Peyer's patch (tissue), 4 donors: ENCODE measurements around the gene MISP3.

ENCODE experiments used
- POLR2A ChIP-seq, 2 donors: fragments of 450-650 bp; IDR thresholded peaks; one replicate each; pipeline ENCODE4 v1.5.1; 2017; ENCODE audit warnings: antibody characterized with exemption in 2 of 2, mild to moderate bottlenecking in 2 of 2, moderate library complexity in 2 of 2
- TF ChIP-seq, protein P1 (sequence below), 6 experiments: fragments of 450-650 bp in 4 of 6; fragments of 200-600 bp in 2 of 6; sonication (generic) in 1 of 6; IDR thresholded peaks; one replicate each; pipeline ENCODE4 v1.5.1; 2017 to 2019; ENCODE audit warnings: antibody characterized with exemption in 6 of 6, mild to moderate bottlenecking in 3 of 6, moderate library complexity in 1 of 6

- TF ChIP-seq, protein P1, sequence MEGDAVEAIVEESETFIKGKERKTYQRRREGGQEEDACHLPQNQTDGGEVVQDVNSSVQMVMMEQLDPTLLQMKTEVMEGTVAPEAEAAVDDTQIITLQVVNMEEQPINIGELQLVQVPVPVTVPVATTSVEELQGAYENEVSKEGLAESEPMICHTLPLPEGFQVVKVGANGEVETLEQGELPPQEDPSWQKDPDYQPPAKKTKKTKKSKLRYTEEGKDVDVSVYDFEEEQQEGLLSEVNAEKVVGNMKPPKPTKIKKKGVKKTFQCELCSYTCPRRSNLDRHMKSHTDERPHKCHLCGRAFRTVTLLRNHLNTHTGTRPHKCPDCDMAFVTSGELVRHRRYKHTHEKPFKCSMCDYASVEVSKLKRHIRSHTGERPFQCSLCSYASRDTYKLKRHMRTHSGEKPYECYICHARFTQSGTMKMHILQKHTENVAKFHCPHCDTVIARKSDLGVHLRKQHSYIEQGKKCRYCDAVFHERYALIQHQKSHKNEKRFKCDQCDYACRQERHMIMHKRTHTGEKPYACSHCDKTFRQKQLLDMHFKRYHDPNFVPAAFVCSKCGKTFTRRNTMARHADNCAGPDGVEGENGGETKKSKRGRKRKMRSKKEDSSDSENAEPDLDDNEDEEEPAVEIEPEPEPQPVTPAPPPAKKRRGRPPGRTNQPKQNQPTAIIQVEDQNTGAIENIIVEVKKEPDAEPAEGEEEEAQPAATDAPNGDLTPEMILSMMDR (IDR thresholded peaks at IDR 0.05) = no peak
- no peak for TF ChIP-seq POLR2A (IDR thresholded peaks at IDR 0.05)
These were observed 19.1 kb upstream of the MISP3 start for GRCh38 chr19:14053500-14053899.
